Endothelial cell of umbilical vein (primary cell): Measurements from ENCODE around the gene GMPPB.
A peak's percentile ranks its signal among the peaks of the same experiment; 100 is the strongest.

Source experiments
- EZH2 ChIP-seq: IDR thresholded peaks from 2 replicates; pipeline ENCODE4 v1.6.1; 2012; ENCODE audit warnings: borderline replicate concordance, low read depth, mild to moderate bottlenecking, moderate library complexity, low read length, inconsistent platforms; ENCODE audit not compliant: severe bottlenecking
- GATA2 ChIP-seq: IDR thresholded peaks from 2 replicates; pipeline ENCODE4 v1.7.0; 2011; ENCODE audit warnings: low read depth, mild to moderate bottlenecking, moderate library complexity, mixed read lengths, low read length; ENCODE audit not compliant: insufficient read length, insufficient read depth
- JUN ChIP-seq: IDR thresholded peaks from 2 replicates; pipeline ENCODE4 v1.6.1; 2011; ENCODE audit warnings: borderline replicate concordance, low read depth; ENCODE audit not compliant: insufficient read length, insufficient read depth
- POLR2A ChIP-seq: IDR thresholded peaks from 2 replicates; pipeline ENCODE4 v1.6.1; 2012; ENCODE audit warnings: low read depth, mild to moderate bottlenecking, control low read depth, low read length
- POLR2AphosphoS5 ChIP-seq: IDR thresholded peaks from 2 replicates; pipeline ENCODE4 v1.6.1; 2012; ENCODE audit warnings: low read depth, mild to moderate bottlenecking, control low read depth, low read length, moderate library complexity; ENCODE audit not compliant: insufficient read depth
- TF ChIP-seq, protein P1 (sequence below), 2 donors: IDR thresholded peaks; 1 replicate in 1 of 2; 2 replicates in 1 of 2; pipeline ENCODE4 v1.5.1; 2011; ENCODE audit warnings: low read length in 2 of 2, mild to moderate bottlenecking in 2 of 2, moderate library complexity in 2 of 2, control low read depth in 1 of 2, inconsistent platforms in 1 of 2, low read depth in 1 of 2; ENCODE audit not compliant: insufficient read depth in 1 of 2; ENCODE audit errors: extremely low read depth in 1 of 2

DNA sequence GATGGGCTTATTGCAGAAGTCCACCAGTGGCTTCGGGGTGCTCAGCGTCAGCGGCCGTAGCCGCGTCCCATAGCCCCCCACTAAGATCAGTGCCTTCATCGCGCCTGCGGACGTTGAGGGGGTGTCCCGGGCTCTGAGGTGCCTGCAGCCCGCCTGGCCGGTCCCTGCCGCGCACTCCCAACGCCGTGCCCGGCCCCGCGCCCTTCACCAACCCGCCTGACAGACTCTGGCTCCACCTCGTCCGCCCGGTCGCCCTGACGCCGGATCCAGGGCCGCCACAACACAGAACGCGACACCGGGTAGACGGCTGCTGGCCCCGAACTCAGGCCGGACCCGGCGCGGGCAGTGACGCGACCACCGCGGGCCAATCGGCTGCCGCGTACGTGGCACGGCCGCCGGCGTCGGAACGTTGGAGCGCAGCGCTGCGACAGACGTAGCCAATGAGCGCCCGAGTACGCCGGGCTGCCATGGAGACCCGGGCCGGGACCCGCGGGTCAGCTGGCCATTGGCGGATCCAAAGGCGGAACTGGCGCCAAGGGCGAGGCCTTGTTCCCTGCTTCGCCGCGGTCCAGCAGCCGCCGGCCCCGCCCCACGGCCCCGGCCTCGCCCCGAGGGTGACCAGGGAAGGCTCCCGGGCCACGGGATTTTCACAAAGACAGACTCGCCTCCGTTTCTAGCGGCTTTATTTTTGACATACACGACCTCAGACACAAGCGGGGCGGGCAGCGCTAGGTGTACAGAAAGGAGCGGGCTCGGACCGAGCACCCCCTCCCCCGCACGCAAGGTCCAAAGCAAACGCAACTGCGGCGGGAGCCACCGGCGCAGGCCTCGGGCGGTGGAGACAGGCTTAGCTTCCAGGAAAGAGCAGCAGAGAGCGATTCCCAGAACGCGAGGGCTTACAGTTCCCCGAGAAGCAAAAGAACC, at the start of gene GMPPB:
- TF ChIP-seq, protein P1, sequence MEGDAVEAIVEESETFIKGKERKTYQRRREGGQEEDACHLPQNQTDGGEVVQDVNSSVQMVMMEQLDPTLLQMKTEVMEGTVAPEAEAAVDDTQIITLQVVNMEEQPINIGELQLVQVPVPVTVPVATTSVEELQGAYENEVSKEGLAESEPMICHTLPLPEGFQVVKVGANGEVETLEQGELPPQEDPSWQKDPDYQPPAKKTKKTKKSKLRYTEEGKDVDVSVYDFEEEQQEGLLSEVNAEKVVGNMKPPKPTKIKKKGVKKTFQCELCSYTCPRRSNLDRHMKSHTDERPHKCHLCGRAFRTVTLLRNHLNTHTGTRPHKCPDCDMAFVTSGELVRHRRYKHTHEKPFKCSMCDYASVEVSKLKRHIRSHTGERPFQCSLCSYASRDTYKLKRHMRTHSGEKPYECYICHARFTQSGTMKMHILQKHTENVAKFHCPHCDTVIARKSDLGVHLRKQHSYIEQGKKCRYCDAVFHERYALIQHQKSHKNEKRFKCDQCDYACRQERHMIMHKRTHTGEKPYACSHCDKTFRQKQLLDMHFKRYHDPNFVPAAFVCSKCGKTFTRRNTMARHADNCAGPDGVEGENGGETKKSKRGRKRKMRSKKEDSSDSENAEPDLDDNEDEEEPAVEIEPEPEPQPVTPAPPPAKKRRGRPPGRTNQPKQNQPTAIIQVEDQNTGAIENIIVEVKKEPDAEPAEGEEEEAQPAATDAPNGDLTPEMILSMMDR (IDR thresholded peaks at IDR 0.05; ENCODE audit: extremely low read depth in 1 of 2, insufficient read depth in 1 of 2, low read depth in 1 of 2, low read length in 2 of 2) = no peak
- TF ChIP-seq GATA2 (no peak), JUN (no peak), EZH2 (no peak), POLR2AphosphoS5 (peak; percentile 87), POLR2A (peak; percentile 80)
